ENCODE data around the gene TRIM42. TPM values are rescaled to one million over a fixed set of nuclear protein-coding genes. Genes with fewer than 3 reads are reported as not detected.

The TRIM42 gene
- total RNA-seq, 4 donors from 2014 or later = not detected

DNA sequence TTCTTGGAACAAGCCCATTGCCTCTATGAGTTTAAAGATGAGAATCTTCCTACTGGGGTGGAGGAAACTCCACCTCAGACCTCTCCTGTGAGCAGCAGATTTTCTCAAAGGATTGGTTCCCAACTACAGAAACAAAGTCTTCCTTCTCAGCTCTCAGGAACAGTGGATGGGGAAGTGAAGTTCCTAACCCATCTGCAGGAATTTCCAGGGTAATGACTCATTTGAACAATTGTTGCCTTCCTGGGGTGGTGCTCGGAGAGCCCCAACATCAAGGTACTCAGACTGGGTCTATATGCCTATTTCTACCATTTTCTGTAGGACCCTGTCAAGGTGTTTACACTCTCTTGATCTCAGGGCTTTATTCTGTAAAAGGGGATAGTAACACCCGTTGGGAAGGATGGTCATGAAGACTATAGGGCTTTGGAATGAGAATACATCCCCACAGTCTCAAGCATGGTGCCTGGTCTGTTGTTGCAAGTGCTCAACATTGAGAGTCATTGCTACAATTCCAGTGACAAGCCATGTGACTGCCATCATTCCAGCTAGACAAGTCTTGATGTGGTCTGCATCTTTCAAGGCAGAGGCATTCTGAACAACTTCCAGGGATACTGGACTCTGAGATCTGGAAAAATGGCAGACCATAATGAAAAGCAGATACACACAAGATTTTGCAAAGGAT is 33.0 kb downstream of the TRIM42 start:
- no peak for TF ChIP-seq EP300 (IDR thresholded peaks at IDR 0.05; ENCODE audit: low read depth)
- no peak for TF ChIP-seq POLR2AphosphoS5 (IDR thresholded peaks at IDR 0.05)
- no peak for TF ChIP-seq CTCF (IDR thresholded peaks at IDR 0.05)
- Histone ChIP-seq H3K36me3 (no peaks in the 10 kb centered on the region), H3K27me3 (no peaks in the 10 kb centered on the region), H3K9me3 (no peaks in the 10 kb centered on the region), H3K27ac (no peak overlapping the region), H3K4me3 (no peak overlapping the region), H3K4me1 (no peaks in the 10 kb centered on the region)
- in situ Hi-C loops (cut with MboI; ENCODE audit: low pct_ligation_motif_present in 1 of 4, low pct_unique_long_range_greater_than_20kb in 1 of 4, low sequenced_read_pairs in 3 of 4) = no loop called here
- no peak for DNase-seq
- 67 to 85% methylated on average over 1 to 2 of the region's 2 CpGs for WGBS, 2 donors (ENCODE audit: low coverage in 1 of 2)
- intact Hi-C loops (cut with DNase I; ENCODE audit: low total_unique reads) = no loop called here

GRCh38 chr3:140711390-140712035 is 33.6 kb downstream of the TRIM42 start:
- Histone ChIP-seq H3K27ac (no peak overlapping the region), H3K27me3 (no peaks in the 10 kb centered on the region), H3K9me3 (no peaks in the 10 kb centered on the region), H3K36me3 (no peaks in the 10 kb centered on the region), H3K4me1 (no peaks in the 10 kb centered on the region), H3K4me3 (no peak overlapping the region)
- intact Hi-C loops (cut with DNase I; ENCODE audit: low total_unique reads) (no loop called here), in situ Hi-C loops (cut with MboI; ENCODE audit: low pct_ligation_motif_present in 1 of 4, low pct_unique_long_range_greater_than_20kb in 1 of 4, low sequenced_read_pairs in 3 of 4) (no loop called here)
- WGBS, 2 donors (ENCODE audit: low coverage in 1 of 2) = 31 to 72% methylated on average over 2 to 4 of the region's 4 CpGs
- TF ChIP-seq POLR2AphosphoS5 (IDR thresholded peaks at IDR 0.05) (no peak), EP300 (IDR thresholded peaks at IDR 0.05; ENCODE audit: low read depth) (no peak), POLR2A (IDR thresholded peaks at IDR 0.05) (no peak), CTCF (IDR thresholded peaks at IDR 0.05) (no peak)
- no peak for DNase-seq

GRCh38 chr3:140712301-140712700 is 34.4 kb downstream of the TRIM42 start:
- DNase-seq = no peak
- H3K4me1 ChIP-seq = no peaks in the 10 kb centered on the region
- in situ Hi-C loops (cut with MboI; ENCODE audit: low pct_ligation_motif_present in 1 of 4, low pct_unique_long_range_greater_than_20kb in 1 of 4, low sequenced_read_pairs in 3 of 4) (no loop called here), intact Hi-C loops (cut with DNase I; ENCODE audit: low total_unique reads) (no loop called here)
- no peak overlapping the region for H3K4me3 ChIP-seq
- H3K36me3 ChIP-seq = no peaks in the 10 kb centered on the region
- H3K27me3 ChIP-seq = no peaks in the 10 kb centered on the region
- no peak overlapping the region for H3K27ac ChIP-seq
- TF ChIP-seq POLR2A (IDR thresholded peaks at IDR 0.05) (no peak), EP300 (IDR thresholded peaks at IDR 0.05; ENCODE audit: low read depth) (no peak), CTCF (IDR thresholded peaks at IDR 0.05) (no peak), POLR2AphosphoS5 (IDR thresholded peaks at IDR 0.05) (no peak)
- 63 to 76% methylated on average over 2 to 3 of the region's 3 CpGs for WGBS, 2 donors (ENCODE audit: low coverage in 1 of 2)
- no peaks in the 10 kb centered on the region for H3K9me3 ChIP-seq

DNA sequence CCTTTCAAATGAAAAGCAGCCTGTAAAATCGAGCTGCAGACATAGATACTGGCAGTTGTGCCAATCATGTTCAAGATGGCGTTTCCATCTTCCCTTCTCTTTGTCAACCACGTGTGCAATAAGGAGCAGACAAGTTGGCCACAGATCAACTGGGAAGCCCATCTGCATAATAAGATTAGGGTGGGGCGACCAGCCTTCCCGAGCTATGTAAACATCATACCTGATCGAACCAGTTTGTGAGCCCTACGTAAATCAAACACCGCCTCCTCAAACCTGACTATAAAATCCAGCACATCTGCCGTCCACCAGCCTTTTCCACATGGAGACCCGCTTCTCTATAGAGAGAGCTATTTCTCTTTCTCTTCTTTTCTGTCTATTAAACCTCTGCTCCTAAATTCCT is 37.2 kb downstream of the TRIM42 start:
- no peaks in the 10 kb centered on the region for H3K27me3 ChIP-seq
- in situ Hi-C loops (cut with MboI; ENCODE audit: low pct_ligation_motif_present in 1 of 4, low pct_unique_long_range_greater_than_20kb in 1 of 4, low sequenced_read_pairs in 3 of 4) = no loop called here
- H3K27ac ChIP-seq = no peak overlapping the region
- H3K9me3 ChIP-seq = no peaks in the 10 kb centered on the region
- H3K36me3 ChIP-seq = no peaks in the 10 kb centered on the region
- TF ChIP-seq POLR2A (IDR thresholded peaks at IDR 0.05) (no peak), CTCF (IDR thresholded peaks at IDR 0.05) (no peak), POLR2AphosphoS5 (IDR thresholded peaks at IDR 0.05) (no peak), EP300 (IDR thresholded peaks at IDR 0.05; ENCODE audit: low read depth) (no peak)
- H3K4me3 ChIP-seq = no peak overlapping the region
- 37 to 59% methylated on average over 6 to 10 of the region's 10 CpGs for WGBS, 2 donors (ENCODE audit: low coverage in 1 of 2)
- intact Hi-C loops (cut with DNase I; ENCODE audit: low total_unique reads) = no loop called here
- H3K4me1 ChIP-seq = no peaks in the 10 kb centered on the region
- DNase-seq = peak; percentile 10

All from transverse colon (tissue), 4 donors.